Stimulated activated CD4-positive, alpha-beta T cell treated with anti-CD3 and anti-CD28 coated beads, Interleukin-1b, Interleukin-23, amount 100 ng/mL, for 1 hour (primary cell): ENCODE measurements around the gene MMP20.
"Not testable (repeated sequence)": the region's sequence is repeated elsewhere in the genome, so short reads cannot be mapped to it uniquely, and the experiment has no call there.

ENCODE experiments used
- DNase-seq, 2 donors: peaks; one replicate each; pipeline ENCODE4 v3.0.0-alpha.2; 2020; ENCODE audit warnings: low read depth in 2 of 2

MMP20 gene, protein sequence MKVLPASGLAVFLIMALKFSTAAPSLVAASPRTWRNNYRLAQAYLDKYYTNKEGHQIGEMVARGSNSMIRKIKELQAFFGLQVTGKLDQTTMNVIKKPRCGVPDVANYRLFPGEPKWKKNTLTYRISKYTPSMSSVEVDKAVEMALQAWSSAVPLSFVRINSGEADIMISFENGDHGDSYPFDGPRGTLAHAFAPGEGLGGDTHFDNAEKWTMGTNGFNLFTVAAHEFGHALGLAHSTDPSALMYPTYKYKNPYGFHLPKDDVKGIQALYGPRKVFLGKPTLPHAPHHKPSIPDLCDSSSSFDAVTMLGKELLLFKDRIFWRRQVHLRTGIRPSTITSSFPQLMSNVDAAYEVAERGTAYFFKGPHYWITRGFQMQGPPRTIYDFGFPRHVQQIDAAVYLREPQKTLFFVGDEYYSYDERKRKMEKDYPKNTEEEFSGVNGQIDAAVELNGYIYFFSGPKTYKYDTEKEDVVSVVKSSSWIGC

DNA sequence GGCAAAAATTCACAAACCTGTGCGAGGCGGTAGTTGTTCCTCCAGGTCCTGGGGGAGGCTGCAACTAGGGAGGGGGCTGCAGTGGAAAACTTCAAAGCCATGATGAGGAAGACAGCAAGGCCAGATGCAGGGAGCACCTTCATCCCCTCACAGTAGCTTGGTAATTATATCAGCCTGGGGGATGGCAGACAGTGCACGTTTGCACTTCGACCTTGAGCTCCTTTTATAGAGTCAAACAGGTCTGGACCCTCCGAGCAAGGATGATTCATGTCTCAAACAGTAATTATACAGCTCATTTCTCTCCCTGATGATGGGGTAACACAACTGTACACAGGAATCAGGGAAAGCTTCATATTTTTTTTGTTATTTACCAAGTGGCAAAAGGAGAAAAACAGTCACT lies at the start of gene MMP20:
MMP20 (minus strand) TSS at position 156 of the 400 bp plus-strand sequence; CDS start at position 143, 13 bp downstream.
- DNase-seq = no peak

DNA sequence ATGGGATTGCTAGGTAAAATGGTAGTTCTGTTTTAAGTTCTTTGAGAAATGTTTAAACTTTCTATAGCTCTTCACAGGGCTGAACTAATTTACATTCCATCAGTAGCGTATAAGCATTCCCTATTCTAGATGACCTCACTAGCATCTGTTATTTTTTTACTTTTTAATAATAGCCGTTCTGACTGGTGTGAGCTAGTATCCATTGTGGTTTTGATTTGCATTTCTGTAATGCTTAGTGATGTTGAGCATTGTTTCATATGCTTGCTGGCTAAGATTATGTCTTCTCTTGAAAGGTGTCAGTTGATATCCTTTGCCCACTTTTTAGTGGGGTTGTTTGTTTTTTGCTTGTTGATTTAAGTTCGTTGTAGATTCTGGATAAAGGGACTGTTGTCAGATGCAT lies 44.5 kb upstream of the MMP20 start:
- no peak for DNase-seq

DNA sequence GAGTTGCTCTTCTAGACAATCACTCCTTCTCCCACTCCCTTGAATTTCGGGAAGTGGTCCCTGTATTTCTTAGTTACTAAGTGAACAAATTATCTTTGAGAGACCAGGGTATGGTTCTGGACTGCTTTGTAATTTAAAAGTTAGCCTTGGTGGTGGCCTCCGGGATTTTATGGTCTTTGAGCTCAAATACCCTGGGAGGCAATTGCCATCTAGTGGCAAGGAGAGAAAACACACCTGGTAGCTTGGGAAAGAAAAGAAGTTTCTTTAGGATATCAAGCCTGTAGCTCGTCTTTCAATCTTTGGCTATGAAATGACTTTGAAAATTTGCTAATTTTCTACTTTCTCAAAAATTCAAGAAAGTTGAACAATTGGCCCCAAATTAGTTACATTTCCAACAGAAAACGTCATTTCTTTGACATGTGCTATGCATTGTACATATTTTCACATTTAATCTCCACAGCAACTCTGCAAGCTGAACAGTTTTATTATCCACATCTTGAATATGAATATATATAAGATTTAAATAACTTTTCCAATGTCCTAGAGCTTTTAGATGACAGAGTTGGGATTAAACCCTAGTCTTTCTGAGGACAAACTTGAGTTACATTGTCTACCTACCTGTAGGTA lies 41.3 kb upstream of the MMP20 start:
- no peak for DNase-seq

DNA sequence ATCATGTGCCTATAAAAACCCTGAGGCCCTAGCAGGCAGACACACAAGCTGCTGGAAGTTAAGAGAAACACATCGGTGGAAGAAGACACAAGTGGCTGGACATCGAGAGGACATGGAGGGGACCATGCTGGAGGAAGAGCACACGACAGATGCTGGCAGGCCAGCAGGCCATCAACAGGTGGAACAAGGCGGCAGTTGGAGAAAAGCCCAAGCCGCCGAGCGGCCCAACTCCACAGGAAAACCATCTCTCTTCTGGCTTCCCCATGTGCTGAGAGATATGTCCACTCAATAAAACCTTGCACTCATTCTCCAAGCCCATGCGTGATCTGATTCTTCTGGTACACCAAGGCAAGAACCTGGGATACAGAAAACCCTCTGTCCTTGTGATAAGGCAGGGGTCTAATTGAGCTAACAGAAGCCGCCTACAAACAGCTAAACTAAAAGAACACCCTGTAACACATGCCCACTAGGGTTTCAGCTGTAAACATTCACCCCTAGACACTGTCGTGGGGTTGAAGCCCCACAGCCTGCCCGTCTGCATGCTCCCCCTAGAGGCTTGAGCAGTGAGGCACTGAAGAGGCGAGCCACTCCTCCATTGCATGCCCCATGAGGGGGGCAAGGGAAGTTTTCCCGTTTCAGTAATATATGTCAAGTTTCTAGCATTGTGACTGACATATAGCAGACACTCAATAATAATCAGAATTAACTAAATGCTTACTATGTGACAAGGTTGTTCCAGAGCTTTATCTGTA lies 39.0 kb upstream of the MMP20 start:
- DNase-seq = no peak

DNA sequence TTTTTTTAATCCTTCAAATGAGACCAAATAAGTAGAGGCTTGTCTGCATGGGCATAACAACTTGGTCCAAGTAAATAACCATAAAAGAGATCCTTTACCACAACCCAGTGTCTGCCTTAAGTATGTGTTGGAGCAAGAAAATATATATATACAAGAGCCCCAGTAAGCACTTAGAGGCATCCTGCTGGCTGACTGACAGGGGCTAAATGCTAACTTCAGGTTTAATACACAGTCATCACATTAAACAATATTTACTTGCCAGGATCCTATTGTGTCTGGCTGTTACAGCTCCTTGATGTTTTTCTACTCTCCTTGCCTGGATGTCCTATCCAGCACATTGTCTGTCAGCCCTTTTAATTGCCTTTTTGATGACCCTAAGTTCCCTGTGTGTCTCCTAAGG lies 37.5 kb upstream of the MMP20 start:
- no peak for DNase-seq

DNA sequence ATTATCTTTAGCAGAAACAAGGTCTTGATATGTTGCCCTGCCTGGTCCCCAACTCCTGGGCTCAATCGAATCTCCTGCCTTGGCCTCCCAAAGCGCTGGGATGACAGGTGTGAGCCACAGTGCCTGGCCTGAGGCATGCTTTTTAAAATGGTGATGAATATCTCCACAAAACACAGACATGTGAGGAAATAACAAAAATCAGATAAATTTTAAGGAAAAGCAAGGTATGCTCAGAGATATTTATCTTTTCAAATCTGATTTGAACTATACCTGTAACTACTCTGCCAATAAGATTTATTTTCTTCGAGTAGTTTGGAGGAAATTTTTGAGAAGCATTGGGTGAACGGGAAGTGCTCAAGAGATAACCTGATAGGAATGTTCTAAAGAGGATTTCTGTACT lies 35.9 kb upstream of the MMP20 start:
- DNase-seq = no peak

DNA sequence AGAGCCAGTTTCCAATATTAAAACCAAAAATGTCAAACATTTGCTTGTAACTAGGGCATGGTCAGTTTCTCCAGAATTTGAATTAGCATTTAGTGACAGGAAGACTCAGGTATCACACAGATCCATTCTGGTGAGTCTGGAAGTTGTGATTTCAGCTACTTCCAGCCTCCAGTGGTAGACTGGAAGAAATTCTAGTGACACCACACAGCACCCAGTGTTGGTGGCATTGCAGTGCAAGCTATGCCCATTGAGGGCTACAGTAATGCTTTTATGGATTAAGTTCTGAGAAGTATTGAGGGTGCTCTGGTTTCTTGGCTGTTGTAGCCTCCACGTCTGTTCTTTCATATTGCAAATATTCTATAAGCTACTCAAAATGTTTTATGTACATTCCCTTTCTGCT lies 31.4 kb upstream of the MMP20 start:
- DNase-seq = no peak

DNA sequence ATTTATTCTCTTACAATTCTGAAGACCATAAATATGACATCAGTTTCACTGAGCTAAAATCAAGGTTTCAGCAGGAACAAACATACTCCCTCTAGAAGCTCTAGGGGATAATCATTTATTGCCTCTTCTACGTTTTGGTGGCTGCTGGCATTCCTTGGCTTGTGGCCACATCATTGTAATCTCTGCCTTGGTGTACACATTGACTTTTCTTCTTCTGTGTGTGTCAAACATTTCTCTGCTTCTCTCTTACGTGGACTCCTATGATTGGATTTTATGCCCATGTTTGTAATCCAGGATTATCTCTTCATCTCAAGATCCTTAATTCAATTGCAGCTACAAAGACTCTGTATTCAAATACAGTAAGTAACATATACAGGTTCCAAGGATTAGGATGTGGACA lies 30.4 kb upstream of the MMP20 start:
- DNase-seq = no peak

DNA sequence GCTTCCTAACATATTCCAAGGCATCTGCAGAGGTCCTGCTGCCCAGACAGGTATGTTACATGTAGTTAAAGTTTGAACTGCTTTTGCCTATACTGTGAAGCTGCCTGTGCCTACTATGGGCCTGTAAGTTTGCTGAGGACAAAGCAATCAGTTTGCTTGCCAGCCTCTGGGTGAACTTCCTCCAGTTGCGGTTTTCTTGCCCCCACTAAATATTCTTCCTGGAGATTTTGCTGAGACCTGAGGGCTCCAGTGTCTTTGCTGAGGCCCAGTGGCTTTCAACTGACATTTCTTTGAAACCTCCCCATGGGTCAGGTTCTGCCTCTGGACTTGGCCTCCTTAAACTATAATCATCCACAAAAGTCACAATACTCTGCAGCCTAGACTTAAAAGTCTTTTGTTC lies 29.6 kb upstream of the MMP20 start:
- no peak for DNase-seq

DNA sequence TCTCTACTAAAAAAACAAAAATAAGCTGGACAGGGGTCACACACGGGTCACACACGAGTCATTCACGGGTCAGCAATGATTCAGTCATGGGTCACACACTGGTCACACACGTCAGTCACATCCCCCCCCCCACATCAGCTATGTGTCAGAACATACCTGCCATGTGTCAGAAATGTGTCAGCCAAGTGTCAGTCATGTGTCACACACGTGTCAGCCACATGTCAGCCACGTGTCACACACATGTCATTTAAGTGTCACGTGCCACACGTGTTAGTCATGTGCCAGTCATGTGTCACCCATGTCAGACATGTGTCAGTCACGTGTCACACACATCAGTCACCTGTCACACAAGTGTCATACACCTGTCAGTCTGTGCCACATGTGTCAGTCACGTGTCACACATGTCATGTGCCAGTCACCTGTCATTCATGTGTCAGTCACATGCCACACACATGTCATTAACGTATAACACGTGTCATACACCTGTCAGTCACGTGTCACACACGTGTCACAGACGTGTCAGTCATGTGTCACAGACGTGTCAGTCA lies 28.7 kb upstream of the MMP20 start:
- DNase-seq = no peak

DNA sequence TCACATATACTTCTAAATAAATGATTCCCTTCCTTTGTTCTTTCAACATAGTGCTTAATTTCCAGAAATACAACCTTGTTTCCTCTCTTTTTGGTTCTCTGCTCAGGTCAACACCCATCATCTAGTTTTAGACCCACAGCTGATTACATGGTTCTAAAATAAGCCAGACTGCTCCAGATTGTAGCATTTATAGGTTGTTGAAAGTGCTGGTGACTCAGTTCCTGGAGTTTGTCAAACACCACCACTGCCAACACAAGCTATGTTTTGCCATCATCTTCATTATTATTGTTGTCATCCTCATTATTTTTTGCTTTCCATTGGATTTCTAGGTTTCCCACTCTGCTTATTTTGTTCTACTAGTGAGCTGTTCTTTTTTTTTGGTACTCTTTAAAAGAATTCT lies 22.3 kb upstream of the MMP20 start:
- DNase-seq = no peak

DNA sequence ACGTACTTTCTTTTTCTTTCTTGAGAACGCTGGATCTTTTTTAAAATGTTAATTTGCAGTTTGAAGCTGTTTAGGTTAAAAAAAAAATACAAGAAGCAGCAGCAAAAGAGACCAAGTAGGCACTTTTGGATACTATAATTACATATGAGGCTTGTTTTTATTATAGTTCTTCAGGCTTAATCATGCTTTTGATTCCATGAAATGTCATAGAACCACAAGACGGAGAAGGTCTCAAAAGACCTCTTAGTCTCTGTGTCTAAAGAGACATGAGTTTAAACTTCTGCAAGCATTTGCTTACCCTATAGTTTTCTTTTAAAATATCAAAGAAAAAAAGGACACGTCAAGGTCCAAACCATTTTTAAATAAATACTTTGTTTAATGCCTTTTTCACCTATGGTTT lies 18.8 kb upstream of the MMP20 start:
- DNase-seq = no peak

DNA sequence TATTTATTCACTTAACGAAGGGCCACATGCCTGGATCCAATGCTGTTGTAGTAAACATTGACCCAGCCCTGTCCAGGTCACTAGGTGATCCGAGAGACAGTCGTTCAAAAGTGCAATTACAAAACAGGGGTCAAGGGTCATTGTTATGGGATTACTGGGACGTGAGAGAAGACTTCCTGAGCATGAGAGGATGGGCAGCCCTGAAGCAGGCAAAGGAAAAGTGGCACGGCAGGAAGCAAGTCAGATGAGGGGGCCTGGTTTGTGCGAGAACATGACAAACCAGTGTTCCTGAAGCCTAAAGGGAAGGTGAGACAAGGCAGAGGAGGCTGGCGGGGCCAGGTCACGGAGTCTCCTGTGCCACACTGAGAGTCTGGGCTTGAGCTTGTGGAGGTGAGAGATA lies 15.8 kb upstream of the MMP20 start:
- no peak for DNase-seq

DNA sequence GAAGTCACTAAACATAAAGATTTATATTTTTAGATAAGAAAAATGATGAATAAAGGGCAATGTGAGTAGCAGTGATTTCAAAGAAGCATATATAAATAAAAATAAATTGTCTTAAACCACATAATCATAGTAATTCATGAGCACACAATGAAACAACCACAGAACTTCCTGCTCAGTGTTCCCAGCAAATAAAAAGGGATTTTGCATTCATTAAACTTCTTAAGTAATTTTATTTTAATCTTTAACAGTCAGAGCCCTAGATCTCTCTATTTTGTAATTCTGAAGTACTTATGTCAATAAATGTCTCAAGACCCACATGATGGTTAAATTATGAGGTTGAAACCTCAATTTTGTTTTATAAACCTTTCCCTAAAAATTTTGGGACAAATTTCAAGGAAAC lies 14.5 kb upstream of the MMP20 start:
- DNase-seq = no peak

DNA sequence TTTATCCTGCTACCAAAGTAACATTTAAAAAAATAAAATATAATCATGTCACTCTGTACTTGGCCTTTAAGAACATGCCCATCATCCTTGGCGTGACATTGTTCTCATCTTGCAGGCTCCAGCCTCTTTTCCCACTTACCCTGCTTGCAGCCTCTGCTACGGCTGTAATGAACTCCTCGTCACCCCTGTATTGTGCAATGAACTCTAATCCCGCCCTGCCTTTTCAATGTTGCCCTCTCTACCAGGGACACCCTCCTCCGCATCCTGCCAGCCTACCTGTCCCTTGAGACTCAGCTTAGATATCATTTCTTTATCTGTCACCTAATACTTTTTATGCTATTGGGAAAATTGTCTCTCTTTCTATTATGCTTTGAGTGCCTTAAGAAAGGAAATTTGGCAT lies 12.6 kb upstream of the MMP20 start:
- DNase-seq = no peak

DNA sequence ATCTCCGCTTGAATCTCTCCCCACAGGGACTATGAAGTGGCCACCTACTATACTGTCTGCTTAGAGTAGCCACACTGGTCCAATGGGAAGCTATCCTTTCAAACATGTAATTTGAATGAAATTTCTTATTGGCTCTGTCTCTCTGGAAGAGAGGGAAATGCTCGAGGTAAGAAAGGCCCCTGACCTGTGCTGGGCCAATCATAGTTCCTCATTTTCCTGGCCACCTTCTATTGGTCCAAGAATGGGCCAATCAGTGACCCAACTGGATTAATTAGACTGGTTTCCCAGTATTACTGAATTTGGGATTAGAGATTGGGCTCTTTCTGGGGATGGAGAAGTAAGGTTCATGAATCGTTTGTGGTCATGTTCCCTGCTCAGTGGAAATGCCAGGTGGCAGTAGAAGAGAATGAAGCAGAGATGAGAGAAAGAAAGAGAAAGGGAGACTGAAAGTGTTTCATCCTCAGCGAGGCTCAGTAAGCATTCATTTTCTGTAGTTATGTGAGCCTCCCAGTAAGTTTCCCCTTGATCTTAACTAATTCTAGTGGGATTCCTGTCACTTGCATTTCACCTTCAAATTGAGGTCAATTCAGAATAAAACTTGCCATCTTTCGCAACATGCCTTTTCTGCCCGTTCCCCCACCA lies 8.4 kb upstream of the MMP20 start:
- no peak for DNase-seq

DNA sequence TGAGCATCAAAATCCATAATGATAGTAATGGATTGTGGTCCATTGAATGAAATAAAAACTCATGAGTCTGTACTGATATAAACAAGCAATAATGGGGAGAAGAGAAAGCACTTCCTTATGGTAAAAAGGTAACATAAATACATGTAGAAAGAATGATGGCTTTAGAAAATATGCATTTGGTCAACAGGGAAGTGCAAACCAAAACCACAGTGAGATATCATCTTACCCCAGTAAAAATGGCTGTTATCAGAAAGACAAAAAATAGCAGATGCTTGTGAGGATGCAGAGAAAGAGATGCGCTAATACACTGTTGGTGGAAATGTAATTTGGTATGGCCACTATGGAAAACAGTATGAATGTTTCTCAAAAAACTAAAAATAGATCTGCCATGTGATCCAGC lies 6.9 kb upstream of the MMP20 start:
- no peak for DNase-seq

DNA sequence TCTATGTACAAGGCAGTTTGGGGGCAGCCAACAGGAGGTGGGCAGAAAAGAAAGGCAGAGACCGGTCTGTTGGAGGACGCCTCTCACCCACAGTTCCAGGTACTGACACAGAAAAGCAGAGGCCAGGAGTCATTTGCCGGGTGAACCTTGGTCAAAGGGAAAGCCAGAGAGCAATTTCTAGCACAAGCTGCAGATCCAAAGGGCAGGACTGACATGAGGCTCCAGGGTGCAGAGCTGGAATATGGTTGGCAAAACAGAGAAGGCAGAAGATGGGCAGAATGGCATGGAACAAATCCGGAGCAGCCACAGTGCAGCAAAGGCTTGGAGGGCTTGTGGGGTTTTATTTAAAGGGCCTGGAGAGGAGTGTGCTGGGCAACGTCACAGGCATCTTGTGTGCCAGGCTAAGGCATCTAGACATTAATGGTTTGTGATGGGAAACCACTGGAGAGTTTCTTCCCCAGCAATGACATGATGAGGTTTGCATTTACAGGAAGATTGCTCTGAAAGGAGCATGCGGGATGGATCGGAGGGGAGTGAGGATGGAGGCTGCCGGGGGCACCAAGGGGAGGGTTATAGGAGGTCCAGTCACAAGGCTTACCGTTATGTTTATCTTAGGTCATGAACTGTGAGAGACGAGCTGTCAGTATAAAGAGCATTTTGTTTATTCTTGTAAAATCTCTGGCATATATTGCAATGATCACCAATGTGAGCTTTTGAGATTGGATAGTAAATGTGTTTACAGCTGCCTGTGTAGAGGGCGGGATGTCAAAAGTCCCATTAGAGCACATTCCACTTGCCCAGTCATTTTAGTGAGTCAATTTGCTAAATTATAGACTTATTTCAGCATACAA lies 5.7 kb upstream of the MMP20 start:
- no peak for DNase-seq

DNA sequence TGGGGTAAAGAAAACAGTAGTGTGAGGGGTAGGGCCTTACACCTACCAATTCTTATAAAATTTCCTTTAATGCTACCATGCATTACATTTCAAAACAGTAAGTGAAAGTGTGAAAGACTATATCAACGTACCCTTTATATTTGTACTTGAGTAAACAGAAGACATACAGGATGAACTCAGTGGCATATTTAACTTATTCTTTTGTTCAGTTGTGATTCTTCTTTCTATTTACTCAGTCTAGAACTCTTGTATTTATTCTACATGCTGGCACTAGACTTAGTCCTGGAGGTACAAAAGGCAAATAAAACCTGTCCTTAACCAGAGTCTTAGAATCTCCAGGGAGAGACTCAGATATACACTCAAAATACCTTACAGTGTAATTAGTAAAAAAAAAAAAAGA lies 4.8 kb upstream of the MMP20 start:
- DNase-seq = not testable (repeated sequence)

DNA sequence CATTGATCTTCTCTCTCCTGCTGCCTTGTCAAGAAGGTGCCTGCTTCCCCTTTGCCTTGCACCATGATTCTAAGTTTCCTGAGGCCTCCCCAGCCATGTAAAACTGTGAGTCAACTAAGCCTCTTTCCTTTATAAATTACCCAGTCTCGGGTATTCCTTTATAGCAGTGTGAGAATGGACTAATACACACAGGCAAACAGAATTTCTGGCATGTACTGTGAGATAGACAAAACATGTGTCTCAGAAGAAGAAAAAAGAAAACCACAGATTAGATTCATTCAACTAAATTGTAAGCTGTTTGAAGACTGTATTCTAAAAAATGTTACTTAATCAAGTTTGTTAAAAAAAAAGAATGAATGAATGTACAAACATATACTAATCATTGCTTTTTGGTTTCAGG lies 1.5 kb upstream of the MMP20 start:
- no peak for DNase-seq

DNA sequence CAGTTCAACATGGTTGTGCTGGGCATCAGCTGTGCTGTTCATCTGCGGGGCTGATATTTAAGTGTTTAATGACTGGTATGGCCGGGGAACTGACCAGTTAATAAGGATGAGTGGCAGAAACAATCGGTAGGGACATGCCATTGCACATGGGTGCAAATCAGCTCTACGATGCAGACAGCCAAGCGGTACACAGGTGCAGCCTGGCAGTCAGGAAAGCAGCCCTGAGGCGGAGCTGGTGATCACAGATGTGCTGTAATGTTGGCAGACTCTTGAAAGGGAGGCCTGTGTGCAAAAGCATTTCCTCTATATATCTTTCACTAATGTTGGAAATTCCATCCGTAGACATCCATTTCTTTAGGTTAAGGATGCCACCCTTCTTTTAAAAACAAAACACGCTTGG lies 1.1 kb downstream of the MMP20 start:
- DNase-seq = no peak
